GM18873 (cell line): ENCODE results near the gene PKHD1.

Experiments
- ATAC-seq: cut with Tn5 transposase; IDR thresholded peaks from one replicate; pipeline ENCODE4 v1.9.1; 2021; ENCODE audit warnings: mild to moderate bottlenecking, moderate library complexity, moderate number of reproducible peaks; ENCODE audit not compliant: unreplicated experiment, low FRiP score

The PKHD1 gene, protein sequence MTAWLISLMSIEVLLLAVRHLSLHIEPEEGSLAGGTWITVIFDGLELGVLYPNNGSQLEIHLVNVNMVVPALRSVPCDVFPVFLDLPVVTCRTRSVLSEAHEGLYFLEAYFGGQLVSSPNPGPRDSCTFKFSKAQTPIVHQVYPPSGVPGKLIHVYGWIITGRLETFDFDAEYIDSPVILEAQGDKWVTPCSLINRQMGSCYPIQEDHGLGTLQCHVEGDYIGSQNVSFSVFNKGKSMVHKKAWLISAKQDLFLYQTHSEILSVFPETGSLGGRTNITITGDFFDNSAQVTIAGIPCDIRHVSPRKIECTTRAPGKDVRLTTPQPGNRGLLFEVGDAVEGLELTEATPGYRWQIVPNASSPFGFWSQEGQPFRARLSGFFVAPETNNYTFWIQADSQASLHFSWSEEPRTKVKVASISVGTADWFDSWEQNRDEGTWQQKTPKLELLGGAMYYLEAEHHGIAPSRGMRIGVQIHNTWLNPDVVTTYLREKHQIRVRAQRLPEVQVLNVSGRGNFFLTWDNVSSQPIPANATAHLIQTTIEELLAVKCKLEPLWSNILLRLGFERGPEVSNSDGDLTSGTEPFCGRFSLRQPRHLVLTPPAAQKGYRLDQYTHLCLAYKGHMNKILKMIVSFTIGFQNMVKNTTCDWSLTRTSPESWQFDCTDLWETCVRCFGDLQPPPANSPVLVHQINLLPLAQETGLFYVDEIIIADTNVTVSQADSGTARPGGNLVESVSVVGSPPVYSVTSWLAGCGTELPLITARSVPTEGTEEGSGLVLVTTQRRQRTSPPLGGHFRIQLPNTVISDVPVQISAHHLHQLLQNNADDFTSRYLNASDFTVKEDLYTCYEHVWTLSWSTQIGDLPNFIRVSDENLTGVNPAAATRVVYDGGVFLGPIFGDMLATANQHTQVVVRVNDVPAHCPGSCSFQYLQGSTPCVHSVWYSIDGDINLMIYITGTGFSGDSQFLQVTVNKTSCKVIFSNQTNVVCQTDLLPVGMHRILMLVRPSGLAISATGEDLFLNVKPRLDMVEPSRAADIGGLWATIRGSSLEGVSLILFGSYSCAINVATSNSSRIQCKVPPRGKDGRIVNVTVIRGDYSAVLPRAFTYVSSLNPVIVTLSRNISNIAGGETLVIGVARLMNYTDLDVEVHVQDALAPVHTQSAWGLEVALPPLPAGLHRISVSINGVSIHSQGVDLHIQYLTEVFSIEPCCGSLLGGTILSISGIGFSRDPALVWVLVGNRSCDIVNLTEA (N-terminal part only)

DNA sequence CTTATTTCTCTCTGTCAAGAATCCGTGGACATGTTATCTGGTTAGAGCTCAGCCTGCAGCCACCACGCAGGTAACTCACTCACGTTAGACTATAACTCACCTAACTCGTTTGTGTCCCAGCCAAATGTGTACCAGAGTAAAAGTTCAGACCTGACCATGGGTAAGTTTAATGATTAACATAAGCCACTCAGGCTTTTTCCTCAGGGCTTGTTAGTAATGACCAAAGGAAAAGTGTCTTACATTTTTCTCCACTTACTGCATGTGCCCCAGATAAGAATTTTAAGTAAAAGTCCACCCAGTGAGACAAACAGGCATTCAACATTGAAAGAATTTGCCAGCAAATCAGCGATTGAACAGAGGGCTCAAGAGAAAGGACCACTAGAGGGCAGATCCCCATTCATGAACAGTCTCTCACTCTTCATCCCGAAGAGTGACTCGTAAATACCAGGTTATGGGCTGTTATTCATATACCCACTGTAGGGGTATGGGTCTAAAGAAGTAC, at the start of gene PKHD1:
TSS of gene PKHD1 (minus strand) at position 116 of the 502 bp plus-strand sequence. CDS start 2,680 bp downstream, outside the sequence.
- no peak for ATAC-seq

DNA sequence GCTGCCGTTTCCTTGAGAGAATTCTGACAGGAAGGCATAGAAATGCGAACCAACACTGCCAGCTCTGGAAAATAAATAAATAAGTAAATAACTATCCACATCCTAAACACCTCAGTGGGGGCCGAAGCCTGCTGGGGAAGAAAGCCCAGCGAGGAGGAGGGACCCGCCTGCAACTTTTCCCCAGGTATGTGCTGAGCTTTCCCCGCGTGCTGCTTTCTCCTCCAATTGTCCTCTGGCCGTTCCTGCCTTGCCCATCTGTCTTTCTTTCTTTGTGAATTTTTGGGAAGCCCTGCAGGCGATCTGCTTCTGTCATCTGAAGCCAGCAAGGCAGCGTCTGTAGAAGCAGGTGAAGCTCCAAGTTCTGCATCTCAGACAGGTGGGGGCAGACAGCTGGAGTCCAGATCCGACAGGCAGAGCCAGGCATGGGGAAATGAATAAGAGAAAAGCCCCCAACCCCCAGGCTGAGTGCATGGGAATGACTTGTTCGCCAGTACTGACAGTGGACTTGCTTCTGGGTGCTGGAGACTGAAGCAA, 49.6 kb upstream of the PKHD1 start:
- no peak for ATAC-seq

DNA sequence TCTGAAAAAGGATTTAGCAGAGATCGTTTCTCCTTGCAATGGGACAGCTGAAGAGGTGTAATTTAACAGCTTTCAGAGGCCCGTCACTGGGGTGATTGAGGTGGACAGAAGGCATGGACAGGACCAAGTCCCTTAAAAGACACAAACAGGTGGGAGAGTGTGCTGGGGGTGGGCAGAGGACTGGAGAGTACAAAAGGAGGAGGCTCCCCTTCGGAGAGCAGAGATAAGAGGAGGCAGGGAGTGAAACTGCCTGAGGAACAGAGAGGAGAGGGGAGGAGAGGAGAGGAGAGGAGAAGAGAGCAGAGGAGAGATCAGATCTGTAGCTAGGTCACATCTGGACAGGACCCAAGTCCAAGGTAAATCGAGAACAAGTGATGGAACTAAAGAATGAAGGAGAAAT, 48.6 kb upstream of the PKHD1 start:
- ATAC-seq = no peak

DNA sequence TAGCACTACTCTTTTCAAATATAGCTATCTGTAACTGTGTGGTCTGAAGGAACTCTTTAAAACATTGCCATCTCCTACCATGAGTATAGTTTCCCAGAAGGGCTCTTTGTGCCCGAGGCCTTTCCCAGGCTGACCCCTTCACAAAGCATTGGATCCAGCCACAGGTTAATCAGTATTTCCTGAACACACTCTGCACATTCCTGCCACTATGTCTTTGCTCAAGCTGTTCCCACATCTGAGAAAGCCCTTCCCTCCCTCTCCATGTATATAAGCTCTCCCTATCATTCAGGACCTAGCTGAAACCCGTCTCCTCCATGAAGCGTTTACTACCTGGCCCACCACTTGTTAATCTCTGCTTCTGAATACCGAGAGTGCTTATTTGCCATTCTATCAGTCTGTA, 47.8 kb upstream of the PKHD1 start:
- ATAC-seq = no peak

DNA sequence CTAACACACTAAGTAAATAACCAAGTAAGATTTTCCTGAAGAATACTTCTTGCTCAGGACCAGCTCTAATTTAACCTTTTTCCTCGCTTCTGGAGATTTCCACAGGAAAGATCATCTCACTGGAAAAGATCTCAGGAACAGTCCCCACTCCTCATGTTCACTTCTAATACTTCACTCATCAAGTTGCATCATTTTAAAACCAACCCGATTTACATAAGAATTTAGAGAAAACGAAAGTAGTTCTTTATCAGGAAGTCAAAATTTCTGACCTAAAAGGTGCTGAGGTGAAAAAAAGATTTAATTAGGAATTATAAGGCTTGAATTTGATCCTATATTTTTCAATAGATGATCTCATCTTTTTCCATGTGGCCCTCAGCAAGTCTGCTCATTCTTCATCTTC, 46.6 kb upstream of the PKHD1 start:
- ATAC-seq = no peak

DNA sequence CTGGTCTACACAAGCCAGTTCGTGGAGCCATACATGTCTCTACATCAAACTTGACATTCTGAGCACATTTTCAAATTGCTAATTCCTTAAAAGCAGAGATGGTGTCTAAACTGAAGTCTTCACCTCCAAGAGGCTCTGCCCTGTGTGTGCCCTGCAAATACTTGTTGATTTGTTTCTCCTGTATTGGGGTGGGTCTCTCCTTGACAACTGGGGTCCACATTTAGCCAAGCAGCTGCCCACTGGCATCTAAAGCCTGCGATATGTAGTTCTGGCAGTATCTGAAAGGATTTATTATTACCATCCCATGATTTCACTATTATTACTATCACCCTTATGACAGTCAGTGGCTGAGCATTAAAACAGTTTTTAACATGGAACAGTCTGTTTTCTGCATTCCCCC, 45.9 kb upstream of the PKHD1 start:
- ATAC-seq = no peak

DNA sequence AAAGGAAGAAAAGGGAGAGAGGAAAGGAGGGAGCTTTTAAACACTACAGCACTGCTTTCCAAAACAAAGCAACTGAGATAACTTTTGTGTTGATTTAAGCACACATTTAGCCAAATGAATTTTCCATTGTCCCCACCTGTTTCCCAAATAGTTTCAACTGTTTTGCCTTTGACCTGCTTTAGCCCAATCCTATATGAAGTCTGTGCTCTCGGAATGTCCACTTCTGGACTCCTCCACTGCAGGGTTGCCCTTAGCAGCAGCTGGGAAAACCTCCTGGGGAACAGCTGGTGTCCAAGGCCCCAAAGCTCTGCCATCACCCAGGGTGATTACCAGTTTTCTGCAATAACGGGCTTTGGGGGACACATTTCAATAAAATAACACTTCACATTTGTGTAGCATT, 44.9 kb upstream of the PKHD1 start:
- ATAC-seq = no peak

DNA sequence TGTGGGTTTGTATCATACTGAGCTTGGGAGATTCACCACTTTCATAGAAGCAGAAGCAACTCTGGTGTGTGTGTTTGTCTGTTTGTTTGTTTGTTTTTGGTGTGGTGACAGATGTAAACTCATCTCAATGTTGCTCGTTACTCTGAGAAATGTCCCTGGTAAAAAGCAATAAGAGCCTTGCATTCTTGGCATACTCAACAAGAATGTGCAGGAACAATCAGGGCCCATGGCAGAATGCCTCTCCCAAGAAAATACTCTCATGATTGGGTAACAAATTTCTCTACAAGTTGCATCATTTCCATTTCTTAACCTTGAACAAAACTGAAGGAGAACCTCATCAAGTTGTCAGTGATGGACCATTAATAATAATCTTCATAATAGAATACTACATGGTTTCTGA, 43.0 kb upstream of the PKHD1 start:
- no peak for ATAC-seq

DNA sequence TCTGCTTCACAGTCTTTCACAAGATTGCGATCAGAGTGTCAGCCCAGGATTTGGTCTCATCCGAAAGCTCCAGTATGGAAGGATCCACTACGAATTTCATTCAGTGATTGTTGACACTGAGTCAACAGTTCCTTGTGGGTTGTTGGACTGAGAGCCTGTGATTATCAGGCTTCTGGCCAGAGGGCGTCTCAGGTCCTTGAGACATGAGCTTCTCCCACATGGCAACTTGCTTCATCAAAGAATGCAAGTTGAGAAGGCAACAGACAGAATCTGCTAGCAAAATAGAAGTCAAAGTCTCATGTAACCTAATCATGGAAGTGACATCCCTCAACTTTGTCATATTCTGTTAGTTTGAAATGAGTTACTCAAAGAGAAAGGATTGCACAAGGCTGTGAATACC, 40.5 kb upstream of the PKHD1 start:
- no peak for ATAC-seq

DNA sequence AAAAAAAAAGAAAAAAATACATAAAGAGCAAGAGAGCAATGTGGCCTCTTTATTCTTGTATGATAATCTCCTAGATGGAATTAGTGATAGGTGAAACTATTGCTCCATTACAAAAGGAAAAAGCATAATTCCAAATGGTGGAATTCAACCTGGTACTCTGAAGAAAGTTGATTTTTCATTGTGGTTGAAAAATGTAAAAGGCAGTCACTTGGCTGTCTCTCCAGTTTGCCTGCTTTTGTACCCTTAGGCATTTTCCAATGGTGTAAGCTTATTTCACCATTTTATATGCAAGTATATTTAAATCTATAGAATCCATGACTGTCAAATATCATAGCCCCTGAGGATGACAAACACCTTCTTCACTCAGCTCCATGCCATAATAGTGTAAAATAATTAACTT, 38.8 kb upstream of the PKHD1 start:
- ATAC-seq = no peak

DNA sequence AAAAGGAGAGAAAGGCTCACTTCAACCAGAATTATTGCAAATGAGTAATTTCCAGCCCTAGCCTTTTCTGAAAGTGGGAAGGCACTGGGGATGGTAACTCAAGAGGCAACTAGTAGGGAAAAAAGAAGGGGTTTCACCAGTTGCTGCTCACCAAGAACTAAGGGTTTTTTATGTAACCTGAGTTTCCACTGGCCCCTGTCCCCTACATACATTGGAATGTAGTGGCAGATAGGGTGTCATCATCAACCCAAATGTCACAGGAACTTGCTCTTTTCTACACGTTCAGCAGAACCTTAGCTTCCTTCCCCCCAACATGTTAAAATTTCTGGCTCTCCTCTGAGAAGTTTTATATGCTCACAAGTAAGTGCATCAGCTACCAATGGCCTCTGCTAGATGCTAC, 38.2 kb upstream of the PKHD1 start:
- no peak for ATAC-seq

DNA sequence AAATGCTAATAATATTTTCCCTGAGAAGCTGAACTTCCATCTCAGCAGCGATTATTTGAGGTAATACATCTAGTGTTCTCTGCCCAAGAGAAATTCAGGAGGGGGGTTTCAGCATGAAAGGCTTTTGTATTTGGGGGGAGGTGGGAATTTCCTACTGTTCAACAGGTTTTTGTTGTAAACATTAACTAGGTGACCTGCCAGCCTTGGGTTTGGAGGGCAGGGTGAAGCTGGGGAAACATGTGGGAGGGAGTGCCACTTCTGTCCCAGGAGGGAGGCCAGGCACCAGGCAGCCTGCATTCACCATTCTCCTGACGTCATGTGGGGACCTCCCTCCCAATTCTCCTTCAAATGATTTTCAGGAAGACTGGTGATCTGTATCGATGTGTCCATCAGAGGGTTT, 37.7 kb upstream of the PKHD1 start:
- no peak for ATAC-seq

DNA sequence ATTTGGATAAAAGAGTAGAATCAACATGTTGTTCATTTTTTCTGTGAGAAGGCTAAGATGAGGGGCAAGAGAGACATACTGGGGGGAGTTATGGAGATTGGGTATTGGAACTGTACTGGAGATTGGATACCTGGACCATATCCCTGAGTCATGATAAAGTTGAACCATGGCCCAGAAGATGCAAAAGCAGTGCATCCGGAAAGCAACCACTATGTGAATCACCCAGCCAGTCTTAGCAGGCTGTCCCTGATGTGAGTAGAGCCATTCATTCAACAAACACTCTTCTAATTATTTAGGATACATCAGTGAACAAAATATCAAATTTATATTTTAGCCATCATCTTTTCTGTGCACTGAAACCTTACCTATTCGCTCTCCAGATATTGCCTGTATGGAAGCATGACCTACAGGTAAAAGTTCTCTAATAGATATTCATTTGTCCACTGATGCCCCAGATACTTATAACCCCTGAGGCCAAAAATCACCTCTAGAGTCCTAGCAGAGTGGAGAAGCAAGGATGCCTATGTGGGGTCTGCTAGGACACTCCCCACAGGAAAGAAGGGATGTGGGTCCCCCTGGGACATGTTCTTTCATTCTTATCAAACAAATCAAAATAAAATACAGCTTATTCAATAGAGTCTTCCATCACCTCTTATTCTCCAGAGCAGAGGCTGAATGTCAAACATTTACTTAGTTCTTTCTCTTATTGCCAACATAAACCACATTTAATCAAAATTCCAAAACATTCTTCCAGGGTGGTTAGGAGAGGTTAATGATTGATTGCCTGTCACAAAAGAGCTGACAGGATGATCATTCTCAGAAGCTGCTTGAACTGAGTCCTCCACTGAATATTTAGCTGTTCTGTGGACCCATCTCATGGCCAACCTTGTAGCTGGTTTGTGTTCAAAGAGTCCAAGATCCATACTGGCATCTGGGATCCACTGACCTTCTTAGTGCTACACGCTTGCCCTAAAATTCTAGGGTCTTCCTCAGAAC, 37.0 kb upstream of the PKHD1 start:
- no peak for ATAC-seq

DNA sequence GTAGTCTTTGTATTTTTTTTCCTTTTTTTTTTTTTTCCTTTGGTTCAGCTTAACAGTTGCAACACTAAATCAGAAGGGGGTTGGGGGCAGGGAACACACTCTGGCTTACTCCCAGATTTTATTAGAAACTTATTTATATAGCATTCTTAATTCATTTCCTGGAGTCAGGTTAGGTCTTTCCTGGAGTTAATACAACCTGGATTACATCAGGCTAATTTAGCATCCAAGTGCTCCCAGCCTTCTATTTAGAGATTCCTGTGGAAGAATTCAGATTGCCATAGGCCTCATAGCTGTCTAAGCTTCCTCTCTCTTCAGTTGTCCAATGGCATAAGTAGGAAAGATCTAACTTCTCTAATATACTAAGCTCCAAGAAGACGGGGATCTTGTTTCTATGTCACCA, 35.8 kb upstream of the PKHD1 start:
- ATAC-seq = no peak

DNA sequence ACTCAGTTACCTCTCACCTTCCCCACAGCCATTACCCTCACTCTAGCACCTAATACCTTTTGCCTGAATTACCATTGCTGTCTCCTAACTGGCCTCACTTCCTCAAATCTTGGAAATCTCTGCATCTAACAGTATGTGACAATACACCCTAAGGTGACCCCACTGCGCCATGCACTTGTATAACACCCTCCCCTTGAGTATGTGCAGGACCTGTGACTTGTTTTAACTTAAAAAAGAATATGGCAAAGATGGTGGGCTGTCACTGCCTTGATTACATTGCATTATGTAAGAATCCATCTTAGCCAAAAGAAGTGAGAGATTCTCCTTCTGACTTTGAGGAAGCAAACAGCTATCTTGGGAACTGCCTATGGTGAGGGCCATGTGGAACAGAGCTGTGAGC, 29.9 kb upstream of the PKHD1 start:
- no peak for ATAC-seq

DNA sequence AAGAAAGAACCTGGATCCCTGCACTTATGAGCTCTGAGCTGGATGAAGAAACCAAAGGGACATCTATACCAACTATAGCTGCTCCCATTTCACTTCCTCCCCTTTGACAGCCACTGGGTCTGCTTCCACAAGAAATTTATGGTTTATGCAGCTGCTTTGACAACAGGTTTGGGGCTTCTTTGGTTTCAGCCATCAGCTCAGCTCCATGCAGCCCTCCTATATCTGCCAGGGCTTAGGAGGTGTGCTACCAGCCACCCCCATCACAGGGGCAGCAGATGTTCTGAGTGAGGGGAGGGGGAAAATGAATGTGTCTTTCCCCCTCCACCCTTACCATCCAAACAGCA, 29.2 kb upstream of the PKHD1 start:
- no peak for ATAC-seq

DNA sequence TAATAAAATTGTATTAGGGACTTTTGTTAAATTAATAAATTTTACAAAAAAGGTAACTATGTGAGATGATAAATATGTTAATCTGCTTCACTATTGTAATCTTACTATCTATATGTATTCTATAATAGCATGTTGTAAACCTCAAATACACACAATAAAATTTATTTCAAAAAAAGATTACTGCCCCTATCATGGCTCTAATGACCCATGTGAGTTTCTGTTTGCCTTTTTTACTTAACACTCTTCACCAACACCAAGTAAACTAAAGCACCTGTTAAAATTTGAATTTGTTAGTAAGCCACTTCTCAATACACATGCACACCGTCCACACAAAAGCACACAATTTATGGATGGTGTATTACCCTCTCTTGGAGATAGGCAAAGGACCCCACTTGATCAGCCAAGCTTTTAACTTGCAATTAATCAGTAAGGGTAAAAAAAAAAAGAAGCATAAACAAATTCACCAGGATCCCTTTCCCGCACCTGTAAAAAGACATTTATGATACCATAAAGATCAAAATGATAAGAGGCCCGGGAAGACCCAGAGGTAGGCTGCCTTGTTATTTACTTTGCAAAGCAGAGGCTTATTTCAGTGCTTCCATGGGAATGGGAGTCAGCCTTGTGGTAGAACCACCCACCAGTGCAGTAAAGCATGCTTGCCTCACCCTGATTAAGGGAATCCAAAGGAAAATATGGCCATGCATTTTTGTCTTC, 28.6 kb upstream of the PKHD1 start:
- no peak for ATAC-seq

DNA sequence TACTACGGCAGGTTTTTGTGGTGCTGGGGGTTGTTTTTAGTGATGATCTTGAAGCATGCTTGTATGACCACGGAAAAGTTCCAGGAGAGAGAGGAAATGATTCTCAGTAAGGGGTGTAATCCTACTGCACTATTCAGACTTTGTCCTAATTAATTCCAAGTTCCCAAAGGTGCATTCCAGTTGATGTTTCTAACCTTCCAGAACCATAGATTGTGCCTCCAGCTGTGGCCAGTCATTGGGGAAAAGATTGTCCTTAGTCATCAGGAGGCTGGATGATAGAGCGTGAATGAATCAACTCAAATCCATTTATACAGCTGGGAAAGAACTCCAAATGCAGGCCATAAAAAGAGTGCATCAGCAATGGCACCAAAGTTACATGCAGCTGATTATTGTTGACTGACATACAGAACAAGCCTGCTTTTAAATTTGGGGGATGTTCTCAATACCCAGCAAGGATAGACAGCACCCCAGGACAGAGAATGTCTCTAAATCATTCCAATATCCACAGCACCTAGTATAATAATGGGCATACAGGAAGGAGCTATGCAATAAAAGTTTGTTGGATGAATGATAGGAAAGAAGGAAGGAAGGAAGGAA, 27.8 kb upstream of the PKHD1 start:
- no peak for ATAC-seq
